ENCODE results near the gene FCRLB. TPM values are rescaled to one million over a fixed set of nuclear protein-coding genes. Genes with fewer than 3 reads are reported as not detected.

FCRLB gene
- total RNA-seq, 1 experiment from 2014 or later: not detected

- DNase-seq: no peak
- no peak overlapping the region for H3K9ac ChIP-seq (ENCODE audit: extremely low read depth, insufficient read length, low read length)
- H3K27me3 ChIP-seq (ENCODE audit: insufficient read depth, low read length): no peaks in the 10 kb centered on the region
- H2AFZ ChIP-seq (ENCODE audit: low read length): no peak overlapping the region
- H2BK20ac ChIP-seq (ENCODE audit: low read depth, low read length, poor library complexity, severe bottlenecking): no peak overlapping the region
- Mint-ChIP-seq H3K4me1 (peaks cover 8 to 13% of the 10 kb centered on the region in 2 experiments; a peak in 3 of 4 replicates), H3K27ac (no peak overlapping the region), H3K4me3 (no peak overlapping the region), H3K27me3 (ENCODE audit: low read depth) (peaks cover 3% of the 10 kb centered on the region), H3K36me3 (ENCODE audit: insufficient read depth in 1 of 3, low read depth in 3 of 3) (no peaks in the 10 kb centered on the region), H3K9me3 (no peaks in the 10 kb centered on the region; a peak in 1 of 5 replicates)
- no peak overlapping the region for H4K91ac ChIP-seq (ENCODE audit: insufficient read length, low read depth, low read length)
- H3K9me3 ChIP-seq (ENCODE audit: control insufficient read depth, low read depth, low read length): no peaks in the 10 kb centered on the region
- no peak for TF ChIP-seq CTCF (conservative IDR thresholded peaks at IDR 0.05)
- no peak overlapping the region for H3K4ac ChIP-seq (ENCODE audit: low read depth, low read length)
- H3K27ac ChIP-seq (ENCODE audit: insufficient read length, low read depth, low read length): no peak overlapping the region
- H2AK5ac ChIP-seq (ENCODE audit: insufficient read length, low read length): no peak overlapping the region
- no peak overlapping the region for H3K18ac ChIP-seq (ENCODE audit: insufficient read length, low read depth, low read length)
- H4K5ac ChIP-seq (ENCODE audit: insufficient read length, low read depth, low read length): no peak overlapping the region
- H3K56ac ChIP-seq (ENCODE audit: insufficient read length, low read depth, low read length): no peak overlapping the region
- no peak overlapping the region for H3K23ac ChIP-seq (ENCODE audit: insufficient read length, low read depth, low read length)
- no CpG with 5 or more reads among the region's 5 CpGs for WGBS (ENCODE audit: extremely low coverage, insufficient read length, low lambda C conversion rate)
- H4K8ac ChIP-seq (replicated peaks; ENCODE audit: insufficient read length, low read depth, low read length): no peak overlapping the region
- H3K79me1 ChIP-seq (ENCODE audit: insufficient read depth, low read depth, low read length, poor library complexity, severe bottlenecking): no peaks in the 10 kb centered on the region
- no peak overlapping the region for H2BK12ac ChIP-seq (ENCODE audit: insufficient read length, low read depth, low read length)
- no peaks in the 10 kb centered on the region; the same call in 1 of the 2 replicates for H3K4me1 ChIP-seq (ENCODE audit: insufficient read depth, low read length)
- no peaks in the 10 kb centered on the region; the same call in 1 of the 2 replicates for H3K79me2 ChIP-seq (ENCODE audit: insufficient read depth, low read length)
- no peak overlapping the region for H3T11ph ChIP-seq (ENCODE audit: low read length)
- no peaks in the 10 kb centered on the region for H4K20me1 ChIP-seq (ENCODE audit: control insufficient read depth, insufficient read depth, insufficient read length)
- no peak overlapping the region for H2BK5ac ChIP-seq (ENCODE audit: insufficient read length, low read length)
- H3K14ac ChIP-seq (ENCODE audit: insufficient read depth, low read length): no peak overlapping the region
- no peak overlapping the region for H2BK15ac ChIP-seq (ENCODE audit: low read depth, low read length)
- H2BK120ac ChIP-seq (ENCODE audit: low read depth, low read length, poor library complexity, severe bottlenecking): no peak overlapping the region
- H3K23me2 ChIP-seq (ENCODE audit: insufficient read length, low read depth, low read length, poor library complexity, severe bottlenecking): peaks cover 8% of the 10 kb centered on the region
- H3K4me2 ChIP-seq (ENCODE audit: insufficient read depth, insufficient read length, low read length): no peak overlapping the region
These were observed 47.1 kb downstream of the FCRLB start for GRCh38 chr1:161768461-161768860.
